ENCODE measurements around the gene PDK2. TPM values are rescaled to one million over a fixed set of nuclear protein-coding genes. Genes with fewer than 3 reads are reported as not detected.
A peak's percentile ranks its signal among the peaks of the same experiment; 100 is the strongest.

PDK2 gene
- total and polyA plus RNA-seq, 9 of the 15 experiments (the other 6 are each of a cell fraction or from before 2014, with no cell fraction given), result 0.03 to 2.5 (median 1.4) TPM

DNA sequence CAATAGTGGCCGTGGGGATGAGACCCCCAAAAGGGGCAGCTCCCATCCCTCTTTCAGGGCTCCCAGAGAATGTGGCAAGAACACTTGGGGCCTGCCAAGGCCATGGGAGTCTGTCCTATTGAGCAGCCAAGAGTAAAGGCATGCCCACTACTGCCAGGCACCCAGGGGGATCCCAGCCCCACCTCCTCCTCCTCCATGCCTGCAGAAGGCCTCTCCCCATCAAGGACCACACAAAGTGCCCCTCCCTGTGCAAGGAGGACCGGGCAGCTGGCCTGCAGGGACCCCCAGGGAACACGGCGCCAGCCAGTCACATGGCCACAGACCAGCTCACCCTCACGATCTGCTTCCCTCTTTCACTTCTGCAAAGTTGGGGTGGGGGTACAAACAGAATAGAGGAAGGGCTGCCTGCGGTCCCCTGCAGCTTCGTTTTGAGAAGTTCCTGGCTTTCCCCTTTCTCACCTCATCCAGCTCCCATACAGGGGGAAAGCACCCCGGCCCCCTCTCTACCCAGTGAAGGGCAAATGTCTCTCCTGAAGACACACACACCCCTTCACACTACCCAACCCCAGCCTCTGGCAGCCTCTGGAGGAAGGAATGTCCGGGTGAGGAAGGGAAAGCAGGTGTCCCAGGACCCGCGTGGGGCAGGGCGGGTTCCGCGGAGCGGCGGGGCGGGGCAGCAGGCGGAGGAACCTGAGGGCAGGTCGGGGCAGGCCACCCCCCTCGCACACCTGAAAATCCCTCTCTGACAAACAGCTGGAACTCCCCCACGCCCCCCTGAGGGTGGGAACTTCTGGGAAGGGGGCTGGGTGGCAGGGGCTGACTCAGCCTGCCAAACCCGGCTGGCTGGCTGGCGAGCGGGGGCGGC lies 53.3 kb downstream of the PDK2 start (continued):
- TF ChIP-seq, protein P1, sequence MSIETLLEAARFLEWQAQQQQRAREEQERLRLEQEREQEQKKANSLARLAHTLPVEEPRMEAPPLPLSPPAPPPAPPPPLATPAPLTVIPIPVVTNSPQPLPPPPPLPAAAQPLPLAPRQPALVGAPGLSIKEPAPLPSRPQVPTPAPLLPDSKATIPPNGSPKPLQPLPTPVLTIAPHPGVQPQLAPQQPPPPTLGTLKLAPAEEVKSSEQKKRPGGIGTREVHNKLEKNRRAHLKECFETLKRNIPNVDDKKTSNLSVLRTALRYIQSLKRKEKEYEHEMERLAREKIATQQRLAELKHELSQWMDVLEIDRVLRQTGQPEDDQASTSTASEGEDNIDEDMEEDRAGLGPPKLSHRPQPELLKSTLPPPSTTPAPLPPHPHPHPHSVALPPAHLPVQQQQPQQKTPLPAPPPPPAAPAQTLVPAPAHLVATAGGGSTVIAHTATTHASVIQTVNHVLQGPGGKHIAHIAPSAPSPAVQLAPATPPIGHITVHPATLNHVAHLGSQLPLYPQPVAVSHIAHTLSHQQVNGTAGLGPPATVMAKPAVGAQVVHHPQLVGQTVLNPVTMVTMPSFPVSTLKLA (conservative IDR thresholded peaks at IDR 0.05), result peak; percentile 67 to 76; a peak in 3 of 4 replicates
- TF ChIP-seq, protein P2, sequence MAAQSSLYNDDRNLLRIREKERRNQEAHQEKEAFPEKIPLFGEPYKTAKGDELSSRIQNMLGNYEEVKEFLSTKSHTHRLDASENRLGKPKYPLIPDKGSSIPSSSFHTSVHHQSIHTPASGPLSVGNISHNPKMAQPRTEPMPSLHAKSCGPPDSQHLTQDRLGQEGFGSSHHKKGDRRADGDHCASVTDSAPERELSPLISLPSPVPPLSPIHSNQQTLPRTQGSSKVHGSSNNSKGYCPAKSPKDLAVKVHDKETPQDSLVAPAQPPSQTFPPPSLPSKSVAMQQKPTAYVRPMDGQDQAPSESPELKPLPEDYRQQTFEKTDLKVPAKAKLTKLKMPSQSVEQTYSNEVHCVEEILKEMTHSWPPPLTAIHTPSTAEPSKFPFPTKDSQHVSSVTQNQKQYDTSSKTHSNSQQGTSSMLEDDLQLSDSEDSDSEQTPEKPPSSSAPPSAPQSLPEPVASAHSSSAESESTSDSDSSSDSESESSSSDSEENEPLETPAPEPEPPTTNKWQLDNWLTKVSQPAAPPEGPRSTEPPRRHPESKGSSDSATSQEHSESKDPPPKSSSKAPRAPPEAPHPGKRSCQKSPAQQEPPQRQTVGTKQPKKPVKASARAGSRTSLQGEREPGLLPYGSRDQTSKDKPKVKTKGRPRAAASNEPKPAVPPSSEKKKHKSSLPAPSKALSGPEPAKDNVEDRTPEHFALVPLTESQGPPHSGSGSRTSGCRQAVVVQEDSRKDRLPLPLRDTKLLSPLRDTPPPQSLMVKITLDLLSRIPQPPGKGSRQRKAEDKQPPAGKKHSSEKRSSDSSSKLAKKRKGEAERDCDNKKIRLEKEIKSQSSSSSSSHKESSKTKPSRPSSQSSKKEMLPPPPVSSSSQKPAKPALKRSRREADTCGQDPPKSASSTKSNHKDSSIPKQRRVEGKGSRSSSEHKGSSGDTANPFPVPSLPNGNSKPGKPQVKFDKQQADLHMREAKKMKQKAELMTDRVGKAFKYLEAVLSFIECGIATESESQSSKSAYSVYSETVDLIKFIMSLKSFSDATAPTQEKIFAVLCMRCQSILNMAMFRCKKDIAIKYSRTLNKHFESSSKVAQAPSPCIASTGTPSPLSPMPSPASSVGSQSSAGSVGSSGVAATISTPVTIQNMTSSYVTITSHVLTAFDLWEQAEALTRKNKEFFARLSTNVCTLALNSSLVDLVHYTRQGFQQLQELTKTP (IDR thresholded peaks at IDR 0.05; ENCODE audit: low read depth in 1 of 2, partially characterized antibody in 2 of 2), result no peak
- TF ChIP-seq, protein P3, sequence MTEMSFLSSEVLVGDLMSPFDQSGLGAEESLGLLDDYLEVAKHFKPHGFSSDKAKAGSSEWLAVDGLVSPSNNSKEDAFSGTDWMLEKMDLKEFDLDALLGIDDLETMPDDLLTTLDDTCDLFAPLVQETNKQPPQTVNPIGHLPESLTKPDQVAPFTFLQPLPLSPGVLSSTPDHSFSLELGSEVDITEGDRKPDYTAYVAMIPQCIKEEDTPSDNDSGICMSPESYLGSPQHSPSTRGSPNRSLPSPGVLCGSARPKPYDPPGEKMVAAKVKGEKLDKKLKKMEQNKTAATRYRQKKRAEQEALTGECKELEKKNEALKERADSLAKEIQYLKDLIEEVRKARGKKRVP (CRISPR knock-in tag; IDR thresholded peaks at IDR 0.05), result no peak
- TF ChIP-seq SAP30 (IDR thresholded peaks at IDR 0.05; ENCODE audit: borderline replicate concordance, insufficient read depth, low read depth, low read length, poor library complexity, severe bottlenecking) (no peak), ZNF140 (CRISPR knock-in tag; IDR thresholded peaks at IDR 0.05) (no peak), PRMT5 (CRISPR knock-in tag; IDR thresholded peaks at IDR 0.05) (no peak), CBX1 (IDR thresholded peaks at IDR 0.05; ENCODE audit: low read depth) (no peak; the same call in 1 of the 2 replicates), MAFF (IDR thresholded peaks at IDR 0.05; ENCODE audit: low read length) (no peak), NBN (IDR thresholded peaks at IDR 0.05; ENCODE audit: low read depth) (no peak), ELF2 (CRISPR knock-in tag; IDR thresholded peaks at IDR 0.05) (no peak), ZFP30 (CRISPR knock-in tag; IDR thresholded peaks at IDR 0.05; ENCODE audit: borderline replicate concordance) (no peak), EGR1 (conservative IDR thresholded peaks at IDR 0.05) (peak; percentile 54), NFRKB (IDR thresholded peaks at IDR 0.05; ENCODE audit: low read depth) (no peak), KHSRP (IDR thresholded peaks at IDR 0.05) (no peak), NONO (IDR thresholded peaks at IDR 0.05; ENCODE audit: low read depth in 2 of 2, low read length in 1 of 2) (no peak), RBBP5 (IDR thresholded peaks at IDR 0.05; ENCODE audit: borderline replicate concordance, insufficient read depth, low read length, poor library complexity, severe bottlenecking) (peak; percentile 53), THRAP3 (IDR thresholded peaks at IDR 0.05; ENCODE audit: borderline replicate concordance) (no peak), ILK (tag; IDR thresholded peaks at IDR 0.05; ENCODE audit: borderline replicate concordance, low read depth) (no peak), ZKSCAN8 (CRISPR knock-in tag; IDR thresholded peaks at IDR 0.05) (no peak), ZNF551 (CRISPR knock-in tag; IDR thresholded peaks at IDR 0.05) (no peak)
- TF ChIP-seq, protein P4, sequence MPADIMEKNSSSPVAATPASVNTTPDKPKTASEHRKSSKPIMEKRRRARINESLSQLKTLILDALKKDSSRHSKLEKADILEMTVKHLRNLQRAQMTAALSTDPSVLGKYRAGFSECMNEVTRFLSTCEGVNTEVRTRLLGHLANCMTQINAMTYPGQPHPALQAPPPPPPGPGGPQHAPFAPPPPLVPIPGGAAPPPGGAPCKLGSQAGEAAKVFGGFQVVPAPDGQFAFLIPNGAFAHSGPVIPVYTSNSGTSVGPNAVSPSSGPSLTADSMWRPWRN (IDR thresholded peaks at IDR 0.05; ENCODE audit: low read depth), result no peak

Measured in K562 (cell line).